ES-I3 (cell line): ENCODE data around the gene MGARP.
"Not testable (repeated sequence)": the region's sequence is repeated elsewhere in the genome, so short reads cannot be mapped to it uniquely, and the experiment has no call there.

Experiments
- H3K36me3 ChIP-seq: 2 replicates; pipeline ENCODE4 v1.6.1; 2013; ENCODE audit warnings: mild to moderate bottlenecking, low read length, control low read depth, moderate library complexity; ENCODE audit not compliant: insufficient read depth
- H3K4me1 ChIP-seq: 2 replicates; pipeline ENCODE4 v1.6.1; 2013; ENCODE audit warnings: mild to moderate bottlenecking, control low read depth, low read length; ENCODE audit not compliant: insufficient read depth
- H3K9ac ChIP-seq: 2 replicates; pipeline ENCODE4 v1.6.1; 2013; ENCODE audit warnings: low read depth, mild to moderate bottlenecking, low read length, moderate library complexity
- H3K9me3 ChIP-seq: 2 replicates; pipeline ENCODE4 v1.6.1; 2013; ENCODE audit warnings: mild to moderate bottlenecking, low read length, moderate library complexity; ENCODE audit not compliant: control insufficient read depth, insufficient read depth

Gene MGARP

DNA sequence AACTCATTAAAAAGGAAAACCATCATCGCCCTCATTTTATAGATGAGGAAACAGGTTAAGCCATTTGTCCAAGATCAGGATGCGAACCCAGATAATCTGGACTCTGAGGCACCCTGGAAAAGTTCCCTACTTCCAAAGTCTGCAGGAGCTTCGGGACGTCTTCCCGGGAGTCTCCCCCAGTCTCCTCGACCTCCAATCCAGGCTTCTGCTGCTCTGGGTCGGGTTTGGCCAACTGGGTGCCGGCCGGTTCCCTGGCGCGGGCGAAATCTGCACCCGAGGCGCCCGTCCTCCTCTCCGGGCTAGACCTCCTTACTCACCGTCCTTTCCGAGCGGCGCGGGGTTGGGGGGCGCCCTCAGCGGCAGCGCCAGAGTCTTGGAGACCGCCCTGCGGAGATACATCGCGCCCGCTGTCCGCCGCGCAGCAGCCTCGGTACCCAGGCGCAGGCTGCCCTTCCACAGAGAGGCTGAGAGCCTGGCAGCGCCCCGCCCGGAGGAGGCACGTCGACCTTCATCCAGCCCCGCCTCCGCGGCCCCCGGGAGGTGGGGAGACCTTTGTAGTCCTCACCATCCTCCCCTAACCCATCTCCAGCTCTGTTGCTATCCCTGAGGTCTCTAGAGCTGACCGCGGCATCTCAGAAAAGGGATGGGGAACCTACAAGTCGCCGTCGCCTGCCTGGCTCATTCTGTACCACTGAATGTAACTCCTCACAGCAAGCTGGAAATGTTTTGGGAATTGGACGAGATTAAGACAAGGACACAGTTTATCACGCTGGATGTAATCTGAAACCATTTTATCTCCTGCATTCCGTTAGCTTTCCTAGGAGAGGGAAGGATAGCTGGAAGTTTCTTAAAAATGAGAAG, at the start of gene MGARP:
Gene MGARP (minus strand): TSS at position 466 of the 861 bp plus-strand sequence. CDS start 67 bp downstream, at position 399.
- Histone ChIP-seq H3K9me3 (no peaks in the 10 kb centered on the region), H3K9ac (peak within 1 kb of the TSS; percentile 47; the same call in 1 of the 2 replicates), H3K4me1 (no peaks in the 10 kb centered on the region), H3K36me3 (no peaks in the 10 kb centered on the region)

DNA sequence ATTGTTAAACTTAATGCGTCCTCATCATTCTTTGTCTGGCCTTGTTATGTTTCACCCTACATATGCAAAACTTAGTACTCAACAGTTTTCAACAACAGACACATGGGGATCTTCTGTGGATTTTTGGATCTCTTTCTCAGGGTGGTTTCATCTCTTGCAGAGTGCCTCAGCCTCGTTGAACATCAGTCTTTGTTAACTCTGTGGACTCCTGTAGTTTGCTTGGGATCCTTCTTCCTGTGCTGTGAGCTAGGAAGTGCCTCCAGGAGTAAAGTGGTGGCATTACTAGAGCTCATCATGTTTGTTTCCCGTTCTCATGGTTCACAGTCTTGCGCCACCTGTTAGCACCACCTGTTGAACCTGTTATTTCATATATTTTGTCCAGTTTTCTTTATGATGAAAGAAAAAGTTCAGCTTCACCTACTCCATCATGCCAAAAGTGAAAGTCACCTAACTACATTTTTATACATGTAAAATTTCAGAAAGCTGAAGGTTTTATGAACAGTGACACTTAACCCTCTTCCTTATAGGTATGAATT, 49.7 kb upstream of the MGARP start:
- Histone ChIP-seq H3K36me3 (no peaks in the 10 kb centered on the region), H3K4me1 (peaks cover 9% of the 10 kb centered on the region), H3K9me3 (no peaks in the 10 kb centered on the region), H3K9ac (no peak overlapping the region)

DNA sequence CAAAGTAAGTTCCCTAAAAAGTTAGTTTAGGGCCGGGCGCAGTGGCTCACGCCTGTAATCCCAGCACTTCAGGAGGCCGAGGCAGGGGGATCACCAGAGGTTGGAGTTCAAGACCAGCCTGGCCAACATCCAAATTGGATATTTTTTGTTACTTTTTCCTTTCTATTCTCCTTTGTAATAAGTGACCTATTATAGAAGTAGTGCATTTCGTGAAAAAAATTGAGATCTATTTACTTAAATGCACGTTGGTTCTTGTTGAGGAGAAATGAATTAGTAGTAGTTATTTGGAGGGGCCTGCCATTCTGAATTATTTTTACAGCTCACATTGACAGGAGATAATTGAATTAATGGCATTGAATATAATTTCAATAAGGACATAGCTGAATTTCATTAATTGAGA, 44.6 kb upstream of the MGARP start:
- H3K9ac ChIP-seq: no peak overlapping the region
- H3K9me3 ChIP-seq: no peaks in the 10 kb centered on the region

DNA sequence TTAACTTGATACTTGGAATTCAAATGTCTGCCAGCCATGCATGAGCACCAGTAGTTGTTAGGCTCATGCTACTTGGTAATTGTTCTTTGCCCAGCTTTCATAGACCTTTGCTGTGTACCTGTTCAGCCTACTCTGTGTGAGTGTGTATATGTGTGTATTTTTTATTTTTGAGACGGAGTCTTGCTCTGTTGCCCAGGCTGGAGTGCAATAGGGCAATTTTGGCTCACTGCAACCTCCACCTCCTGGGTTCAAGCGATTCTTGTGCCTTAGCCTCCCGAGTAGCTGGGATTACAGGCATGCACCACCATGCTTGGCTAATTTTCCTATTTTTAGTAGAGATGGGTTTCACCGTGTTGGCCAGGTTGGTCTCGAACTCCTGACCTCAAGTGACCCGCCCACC, 42.5 kb upstream of the MGARP start:
- not testable (repeated sequence) for H3K9me3 ChIP-seq, H3K9ac ChIP-seq, H3K36me3 ChIP-seq
- peaks cover 18% of the 10 kb centered on the region; the same call in 1 of the 2 replicates for H3K4me1 ChIP-seq

More for the DNA sequence above, 44.6 kb upstream of the MGARP start:
- Histone ChIP-seq H3K36me3 (no peaks in the 10 kb centered on the region), H3K4me1 (peaks cover 22% of the 10 kb centered on the region)

DNA sequence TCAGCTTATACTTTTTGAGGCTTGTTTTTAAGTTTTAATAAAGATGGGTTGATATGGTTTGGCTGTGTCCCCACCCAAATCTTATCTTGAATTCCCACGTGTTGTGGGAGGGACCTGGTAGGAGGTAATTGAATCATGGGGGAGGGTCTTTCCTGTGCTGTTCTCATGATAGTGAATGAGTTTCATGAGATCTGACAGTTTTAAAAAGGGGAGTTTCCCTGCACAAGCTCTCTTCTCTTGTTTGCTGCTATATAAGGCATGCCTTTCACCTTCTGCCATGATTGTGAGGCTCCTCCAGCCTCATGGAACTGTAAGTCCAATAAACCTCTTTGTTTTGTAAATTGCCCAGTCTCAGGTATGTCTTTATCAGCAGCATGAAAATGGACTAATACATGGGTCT, 42.0 kb upstream of the MGARP start:
- H3K36me3 ChIP-seq, H3K9ac ChIP-seq, H3K9me3 ChIP-seq: not testable (repeated sequence)
- peaks cover 18% of the 10 kb centered on the region; the same call in 1 of the 2 replicates for H3K4me1 ChIP-seq

DNA sequence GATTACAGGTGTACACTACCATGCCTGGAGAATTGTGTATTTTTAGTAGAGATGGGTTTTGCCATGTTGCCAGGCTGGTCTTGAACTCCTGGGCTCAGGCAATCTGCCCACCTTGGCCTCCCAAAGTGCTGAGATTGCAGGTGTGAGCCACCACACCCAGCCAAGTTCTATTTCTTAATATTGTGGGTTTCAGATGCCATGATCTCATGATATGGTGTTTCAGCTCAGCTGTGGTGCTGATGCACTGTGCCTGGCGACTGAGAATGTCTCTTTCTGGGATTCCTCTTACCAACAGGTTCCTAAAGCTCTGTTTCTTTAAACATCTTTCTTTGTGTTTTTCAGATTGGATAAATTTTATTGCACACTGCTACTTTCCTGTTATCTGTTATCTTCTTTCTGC, 39.5 kb upstream of the MGARP start:
- H3K4me1 ChIP-seq: peaks cover 17% of the 10 kb centered on the region
- no peaks in the 10 kb centered on the region for H3K36me3 ChIP-seq
- no peak overlapping the region for H3K9ac ChIP-seq
- H3K9me3 ChIP-seq: no peaks in the 10 kb centered on the region

DNA sequence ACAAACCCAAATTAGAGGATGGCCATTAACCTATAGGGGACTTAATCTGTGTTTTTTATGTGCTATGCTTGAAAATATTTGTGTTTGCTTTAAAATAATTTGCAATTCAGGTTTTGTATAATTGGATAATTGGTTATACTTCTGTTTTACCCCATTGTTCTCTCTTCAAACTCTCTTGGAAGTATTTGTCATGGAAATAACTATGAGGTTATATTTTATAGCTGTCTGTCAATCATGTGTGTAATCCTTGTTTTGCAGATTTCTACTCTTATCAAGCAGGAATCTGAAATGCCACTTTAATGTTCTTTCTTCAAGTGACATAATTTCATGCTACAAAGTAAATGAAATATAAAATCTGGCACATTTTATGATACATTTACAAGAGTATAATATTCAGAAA, 37.6 kb upstream of the MGARP start:
- H3K9ac ChIP-seq: no peak overlapping the region
- no peaks in the 10 kb centered on the region for H3K36me3 ChIP-seq
- H3K9me3 ChIP-seq: no peaks in the 10 kb centered on the region
- peaks cover 13% of the 10 kb centered on the region for H3K4me1 ChIP-seq

DNA sequence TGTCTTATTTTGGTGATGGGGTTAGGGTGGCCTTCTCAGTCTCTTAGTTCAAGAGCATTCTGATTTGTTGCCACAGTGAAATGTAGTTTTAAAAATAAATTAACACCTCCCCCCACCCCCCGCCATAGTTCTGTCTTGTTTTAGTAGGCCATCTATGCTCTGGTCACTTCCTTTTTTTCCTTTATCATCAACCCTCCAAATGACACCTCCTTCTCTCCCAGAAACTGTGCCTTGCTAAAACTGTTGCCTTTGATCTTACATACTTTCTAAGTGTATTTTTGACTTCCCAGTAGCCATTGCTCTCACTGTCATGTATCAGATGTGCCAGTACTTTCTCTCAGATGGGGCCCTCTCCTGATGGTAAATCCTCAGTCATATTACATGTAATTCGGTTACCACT, 36.7 kb upstream of the MGARP start:
- no peak overlapping the region for H3K9ac ChIP-seq
- H3K36me3 ChIP-seq: no peaks in the 10 kb centered on the region
- peaks cover 13% of the 10 kb centered on the region for H3K4me1 ChIP-seq
- no peaks in the 10 kb centered on the region for H3K9me3 ChIP-seq

DNA sequence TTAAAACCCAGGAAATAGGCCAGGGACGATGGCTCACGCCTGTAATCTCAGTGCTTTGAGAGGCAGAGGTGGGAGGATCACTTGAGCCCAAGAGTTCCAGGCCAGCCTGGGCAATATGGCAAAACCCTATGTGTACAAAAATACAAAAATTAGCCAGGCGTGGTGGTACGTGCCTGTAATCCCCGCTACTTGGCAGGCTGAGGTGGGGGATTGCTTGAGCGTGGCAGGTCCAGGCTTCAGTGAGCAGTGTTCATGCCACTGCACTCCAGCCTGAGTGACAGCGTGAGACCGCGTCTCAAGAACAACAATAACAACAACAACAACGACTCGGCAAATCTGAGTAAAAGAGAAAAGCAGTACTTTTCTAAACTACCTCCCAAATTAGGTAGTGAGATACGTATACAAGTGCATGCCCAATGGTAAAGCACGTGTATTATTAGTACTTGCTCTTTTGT, 35.2 kb upstream of the MGARP start:
- Histone ChIP-seq H3K9me3 (no peaks in the 10 kb centered on the region), H3K36me3 (no peaks in the 10 kb centered on the region), H3K4me1 (peaks cover 17% of the 10 kb centered on the region), H3K9ac (no peak overlapping the region)

DNA sequence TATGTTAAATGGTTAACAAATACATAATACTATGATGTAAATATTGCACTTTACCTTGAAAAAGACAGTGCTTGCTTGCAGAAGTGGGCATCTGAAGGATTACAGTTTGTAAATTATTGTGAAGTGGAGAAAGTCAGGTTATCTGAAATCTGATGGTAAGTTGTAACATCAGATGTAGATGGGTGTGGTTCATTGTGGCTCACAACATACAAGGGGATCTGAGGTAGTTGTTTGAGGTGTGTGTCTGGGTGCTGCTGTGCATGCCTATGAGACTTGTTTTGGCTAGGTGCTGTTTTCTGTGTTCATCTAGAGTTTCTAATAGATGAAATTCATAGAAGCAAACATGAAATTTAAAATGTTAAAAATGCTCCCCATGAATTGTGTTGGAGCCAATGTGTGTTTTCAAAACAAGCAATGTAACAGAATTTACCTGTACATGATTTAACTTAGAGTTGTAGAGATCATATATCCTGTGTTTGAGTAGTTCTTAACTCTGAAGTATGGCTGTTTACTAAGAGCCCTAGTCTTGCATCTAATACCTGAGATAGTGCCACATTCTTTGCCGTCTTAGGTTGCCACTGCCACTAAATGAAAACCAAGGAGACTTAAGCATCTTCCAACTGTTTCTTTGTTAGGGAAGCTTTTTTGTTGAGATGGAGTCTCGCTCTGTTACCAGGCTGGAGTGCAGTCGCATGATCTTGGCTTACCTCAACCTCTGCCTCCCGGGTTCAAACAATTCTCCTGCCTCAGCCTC, 34.2 kb upstream of the MGARP start:
- H3K9me3 ChIP-seq: no peaks in the 10 kb centered on the region
- peaks cover 17% of the 10 kb centered on the region for H3K4me1 ChIP-seq
- no peaks in the 10 kb centered on the region for H3K36me3 ChIP-seq
- no peak overlapping the region; the same call in 1 of the 2 replicates for H3K9ac ChIP-seq

DNA sequence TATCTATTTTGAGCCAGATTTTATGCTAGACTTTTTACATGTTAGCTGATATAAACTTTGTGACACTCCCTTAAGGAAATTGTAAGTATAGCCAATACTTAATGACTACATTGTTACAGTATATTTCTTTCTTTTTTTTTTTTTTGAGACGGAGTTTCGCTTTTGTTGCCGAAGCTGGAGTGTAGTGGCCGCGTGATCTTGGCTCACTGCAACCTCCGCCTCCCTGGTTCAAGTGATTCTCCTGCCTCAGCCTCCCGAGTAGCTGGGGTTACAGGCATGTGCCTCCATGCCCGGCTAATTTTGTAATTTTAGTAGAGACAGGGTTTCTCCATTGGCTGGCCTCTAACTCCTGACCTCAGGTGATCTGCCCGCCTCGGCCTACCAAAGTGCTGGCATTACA, 33.4 kb upstream of the MGARP start:
- not testable (repeated sequence) for H3K36me3 ChIP-seq

DNA sequence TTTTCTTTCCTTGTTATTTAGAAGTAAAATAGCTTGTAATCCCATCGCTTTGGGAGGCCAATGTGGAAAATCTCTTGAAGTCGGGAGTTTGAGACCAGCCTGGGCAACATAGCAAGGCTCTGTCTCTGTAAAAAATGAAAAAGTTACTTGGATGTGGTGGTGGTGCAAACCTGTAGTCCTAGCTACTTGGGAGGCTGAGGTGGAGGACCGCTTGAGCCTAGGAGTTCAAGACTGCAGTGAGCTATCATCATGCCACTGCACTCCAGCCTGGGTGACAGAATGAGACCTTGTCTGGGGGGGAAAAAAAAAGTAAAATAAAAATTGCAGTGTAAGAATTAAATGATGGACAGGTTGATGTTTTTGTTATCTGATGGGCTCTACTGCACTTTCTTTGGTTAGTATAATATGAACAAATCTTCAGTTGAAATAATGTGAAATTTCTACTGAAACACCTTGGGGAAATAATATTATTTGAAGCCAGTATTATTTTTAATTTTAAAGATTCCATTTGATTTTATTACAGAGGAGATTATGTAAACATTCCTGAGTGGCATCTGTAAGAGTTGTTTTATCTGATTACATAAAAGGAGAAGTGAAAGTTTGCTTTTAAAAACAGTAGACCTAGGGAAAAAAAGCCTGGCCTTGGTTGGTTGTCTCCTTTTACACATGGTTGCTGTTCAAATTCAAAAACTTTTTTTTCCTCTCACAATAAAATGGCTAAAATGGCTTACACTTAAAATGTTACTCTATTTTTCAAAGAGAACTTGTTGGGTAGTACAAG, 32.7 kb upstream of the MGARP start:
- Histone ChIP-seq H3K9me3 (no peaks in the 10 kb centered on the region), H3K36me3 (no peaks in the 10 kb centered on the region), H3K9ac (no peak overlapping the region), H3K4me1 (peaks cover 17% of the 10 kb centered on the region)

More for the DNA sequence above, 33.4 kb upstream of the MGARP start:
- not testable (repeated sequence) for H3K9ac ChIP-seq, H3K9me3 ChIP-seq
- peaks cover 17% of the 10 kb centered on the region for H3K4me1 ChIP-seq

DNA sequence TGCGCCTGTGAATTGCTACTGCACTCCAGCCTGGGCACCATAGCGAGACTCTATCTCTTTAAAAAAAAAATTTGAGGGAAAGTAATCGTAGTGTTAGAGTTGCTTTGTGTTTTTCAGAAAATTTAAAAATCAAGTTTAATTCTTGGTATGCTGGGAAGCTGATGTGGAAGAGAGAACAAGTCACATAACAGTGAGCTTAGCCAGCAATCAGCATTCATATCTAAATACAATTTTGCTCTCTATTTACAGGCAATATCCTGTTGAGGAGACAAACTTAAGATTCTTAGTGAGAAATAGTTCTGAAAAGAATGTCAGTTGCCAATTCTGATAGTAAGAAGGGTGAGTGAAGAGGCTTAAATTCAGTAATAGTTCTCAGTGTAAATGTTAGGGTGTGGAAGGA, 31.9 kb upstream of the MGARP start:
- Histone ChIP-seq H3K9me3 (no peaks in the 10 kb centered on the region), H3K9ac (no peak overlapping the region), H3K4me1 (peaks cover 17% of the 10 kb centered on the region), H3K36me3 (no peaks in the 10 kb centered on the region)

DNA sequence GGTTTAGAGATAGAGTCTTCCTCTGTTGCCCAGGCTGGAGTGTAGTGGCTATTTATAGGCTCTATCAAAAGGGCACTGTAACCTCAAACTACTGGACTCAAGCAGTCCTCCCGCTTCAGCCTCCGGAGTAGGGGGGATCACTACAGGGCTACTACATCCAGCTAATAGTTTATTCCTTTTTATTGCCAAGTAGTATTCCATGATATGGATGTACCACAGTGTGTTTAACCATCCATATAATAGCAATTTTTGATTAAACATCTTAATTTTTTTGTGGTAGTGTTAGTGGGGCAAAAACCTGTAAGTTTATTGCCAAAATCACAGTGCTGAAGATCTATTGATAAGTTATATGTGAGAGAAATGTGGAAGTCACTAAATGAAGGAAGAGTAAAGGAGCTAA, 24.9 kb upstream of the MGARP start:
- Histone ChIP-seq H3K36me3 (peaks cover 7% of the 10 kb centered on the region), H3K9ac (no peak overlapping the region), H3K4me1 (peaks cover 5% of the 10 kb centered on the region; the same call in 1 of the 2 replicates), H3K9me3 (peaks cover 5% of the 10 kb centered on the region)
